ENCODE data around the gene NDST1. TPM values are rescaled to one million over a fixed set of nuclear protein-coding genes. Genes with fewer than 3 reads are reported as not detected.
"Not testable (repeated sequence)": the region's sequence is repeated elsewhere in the genome, so short reads cannot be mapped to it uniquely, and the experiment has no call there.

Gene NDST1
- total and polyA plus RNA-seq, 8 donors = 52.2 to 100 (median 71.3) TPM

GRCh38 chr5:150517272-150518152 lies 9.6 kb downstream of the NDST1 start:
- H3K27ac ChIP-seq = peak overlapping the region; percentile 33 to 41
- DNase-seq (peak in 2 of 4 donors; percentile 70 to 88), ATAC-seq (peak; percentile 60)
- no peak overlapping the region for H3K4me3 ChIP-seq
- H3K4me1 ChIP-seq = peaks cover 30 to 93% of the 10 kb centered on the region in 2 donors
- no peak for TF ChIP-seq CTCF (IDR thresholded peaks at IDR 0.05)
- H3K36me3 ChIP-seq = peaks cover 0 to 33% of the 10 kb centered on the region in 2 donors
- no peaks in the 10 kb centered on the region for H3K27me3 ChIP-seq
- no peaks in the 10 kb centered on the region for H3K9me3 ChIP-seq
- intact Hi-C loops (cut with DNase I) = no loop called here

- Histone ChIP-seq H3K27ac (peak overlapping the region in 1 of 2 donors; percentile 23), H3K36me3 (peaks cover 0 to 33% of the 10 kb centered on the region in 2 donors), H3K4me1 (peaks cover 43 to 94% of the 10 kb centered on the region in 2 donors)
- ATAC-seq; H3K4me3 ChIP-seq; H3K9me3 ChIP-seq; H3K27me3 ChIP-seq; DNase-seq; intact Hi-C loops (cut with DNase I): not testable (repeated sequence)
Observed at GRCh38 chr5:150518712-150519559, 11.0 kb downstream of the NDST1 start.

GRCh38 chr5:150519560-150519945 lies 11.6 kb downstream of the NDST1 start:
- ATAC-seq (no peak), DNase-seq (no peak)
- no peaks in the 10 kb centered on the region for H3K9me3 ChIP-seq
- peak overlapping the region in 1 of 2 donors; percentile 48 for H3K27ac ChIP-seq
- no peak overlapping the region for H3K4me3 ChIP-seq
- TF ChIP-seq CTCF (IDR thresholded peaks at IDR 0.05) = no peak
- H3K27me3 ChIP-seq = no peaks in the 10 kb centered on the region
- intact Hi-C loops (cut with DNase I) = no loop called here
- H3K4me1 ChIP-seq = peaks cover 45 to 90% of the 10 kb centered on the region in 2 donors
- peaks cover 0 to 33% of the 10 kb centered on the region in 2 donors for H3K36me3 ChIP-seq

GRCh38 chr5:150519978-150520377 lies 12.0 kb downstream of the NDST1 start:
- Histone ChIP-seq H3K4me1 (peaks cover 42 to 86% of the 10 kb centered on the region in 2 donors), H3K27me3 (no peaks in the 10 kb centered on the region), H3K9me3 (no peaks in the 10 kb centered on the region), H3K4me3 (no peak overlapping the region), H3K36me3 (peaks cover 0 to 33% of the 10 kb centered on the region in 2 donors), H3K27ac (peak overlapping the region in 1 of 2 donors; percentile 48)
- intact Hi-C loops (cut with DNase I) = loop anchor here in 1 of 2 donors (10.0 kb wide), 1 partner anchor 55 kb away; no protein-coding TSS in a partner anchor
- DNase-seq (no peak), ATAC-seq (no peak)
- no peak for TF ChIP-seq CTCF (IDR thresholded peaks at IDR 0.05)

- Histone ChIP-seq H3K4me3 (no peak overlapping the region), H3K9me3 (no peaks in the 10 kb centered on the region), H3K4me1 (peaks cover 32 to 82% of the 10 kb centered on the region in 2 donors), H3K27ac (peak overlapping the region in 1 of 2 donors; percentile 23), H3K27me3 (no peaks in the 10 kb centered on the region), H3K36me3 (peaks cover 0 to 33% of the 10 kb centered on the region in 2 donors)
- no peak for TF ChIP-seq CTCF (IDR thresholded peaks at IDR 0.05)
- intact Hi-C loops (cut with DNase I) = loop anchor here in 1 of 2 donors (10.0 kb wide), 1 partner anchor 56 kb away; no protein-coding TSS in a partner anchor
- DNase-seq (no peak), ATAC-seq (no peak)
Observed at GRCh38 chr5:150520747-150521521, 13.0 kb downstream of the NDST1 start.
